Esophagus squamous epithelium (tissue), 5 donors: ENCODE data around the gene AUTS2. TPM values are rescaled to one million over a fixed set of nuclear protein-coding genes. Genes with fewer than 3 reads are reported as not detected.

Experiments
- DNase-seq: peaks from one replicate; lab custom pipeline; 2025; lab: John Stamatoyannopoulos, UW
- H3K27ac ChIP-seq, 4 donors: fragments of 200-600 bp; sonication (generic); one replicate each; pipeline ENCODE4 v1.5.1; 2016 to 2019; ENCODE audit warnings: mild to moderate bottlenecking in 1 of 4
- H3K27me3 ChIP-seq, 4 donors: fragments of 200-600 bp; sonication (generic); 1 replicate in 3 of 4; 2 replicates in 1 of 4; pipeline versions ENCODE4 v1.5.1 to v1.6.0; 2017 to 2021; ENCODE audit warnings: antibody characterized with exemption in 1 of 4
- H3K36me3 ChIP-seq, 3 donors: fragments of 200-600 bp; sonication (generic); one replicate each; pipeline ENCODE4 v1.5.1; 2016 to 2019
- H3K4me1 ChIP-seq, 3 donors: fragments of 200-600 bp; sonication (generic); one replicate each; pipeline ENCODE4 v1.5.1; 2017 to 2019
- H3K4me3 ChIP-seq, 4 donors: fragments of 200-600 bp; sonication (generic); 1 replicate in 3 of 4; 2 replicates in 1 of 4; pipeline ENCODE4 v1.5.1; 2016 to 2019; ENCODE audit warnings: mild to moderate bottlenecking in 2 of 4, moderate library complexity in 1 of 4
- H3K9me3 ChIP-seq, 3 donors: fragments of 200-600 bp; sonication (generic); one replicate each; pipeline ENCODE4 v1.5.1; 2016 to 2019
- POLR2A ChIP-seq, 4 donors: fragments of 450-650 bp; IDR thresholded peaks; one replicate each; pipeline ENCODE4 v1.6.1; 2017; ENCODE audit warnings: antibody characterized with exemption in 4 of 4, mild to moderate bottlenecking in 4 of 4, moderate library complexity in 3 of 4
- WGBS, 2 donors: methylation state at CpG; one replicate each; pipeline ENCODE4 v1.1.5; 2018; 5-methylcytosine and 5-hydroxymethylcytosine counted together
- intact Hi-C: fragments of 100-400 bp; cut with DNase I; formaldehyde crosslinking; loops from one replicate; pipeline ENCODE4 v1.15.0; 2022
- total RNA-seq, 4 donors: library from RNA; depleted of rRNA; stranded (reverse); fragments of >200 nt; gene quantifications; one replicate each; pipeline ENCODE4 v1.1.0, GENCODE V29; 2016
- TF ChIP-seq, protein P1 (sequence below), 6 experiments: fragments of 450-650 bp in 4 of 6; fragments of 200-600 bp in 2 of 6; sonication (generic) in 2 of 6; IDR thresholded peaks; one replicate each; pipeline ENCODE4 v1.5.1; 2016 to 2019; ENCODE audit warnings: antibody characterized with exemption in 6 of 6, mild to moderate bottlenecking in 4 of 6, moderate library complexity in 4 of 6
- donor health status: DM: yes; HTN: yes; CAD: no.

AUTS2 gene
- total RNA-seq, 4 donors from 2014 or later, result 9.5 to 36.2 (median 23.0) TPM

DNA sequence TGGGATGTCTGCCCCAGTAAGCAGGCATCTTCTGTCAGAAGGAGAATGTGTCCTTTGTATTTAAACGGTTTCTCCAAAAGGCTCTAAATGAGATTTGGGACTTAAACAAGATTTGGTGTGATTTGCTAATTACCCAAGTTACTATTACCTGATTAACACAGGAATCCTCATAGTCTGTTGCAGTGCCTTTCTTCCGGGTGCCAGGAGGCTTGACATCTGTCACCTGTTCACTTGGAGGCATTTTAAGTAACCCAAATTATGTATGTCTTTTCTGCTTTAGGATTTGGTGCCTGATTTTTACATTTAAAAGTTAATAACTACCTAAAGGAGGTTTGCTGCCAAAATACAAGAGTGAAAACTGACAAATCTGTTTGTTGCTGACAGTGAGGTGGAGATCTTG, 945.7 kb downstream of the AUTS2 start:
- TF ChIP-seq, protein P1, sequence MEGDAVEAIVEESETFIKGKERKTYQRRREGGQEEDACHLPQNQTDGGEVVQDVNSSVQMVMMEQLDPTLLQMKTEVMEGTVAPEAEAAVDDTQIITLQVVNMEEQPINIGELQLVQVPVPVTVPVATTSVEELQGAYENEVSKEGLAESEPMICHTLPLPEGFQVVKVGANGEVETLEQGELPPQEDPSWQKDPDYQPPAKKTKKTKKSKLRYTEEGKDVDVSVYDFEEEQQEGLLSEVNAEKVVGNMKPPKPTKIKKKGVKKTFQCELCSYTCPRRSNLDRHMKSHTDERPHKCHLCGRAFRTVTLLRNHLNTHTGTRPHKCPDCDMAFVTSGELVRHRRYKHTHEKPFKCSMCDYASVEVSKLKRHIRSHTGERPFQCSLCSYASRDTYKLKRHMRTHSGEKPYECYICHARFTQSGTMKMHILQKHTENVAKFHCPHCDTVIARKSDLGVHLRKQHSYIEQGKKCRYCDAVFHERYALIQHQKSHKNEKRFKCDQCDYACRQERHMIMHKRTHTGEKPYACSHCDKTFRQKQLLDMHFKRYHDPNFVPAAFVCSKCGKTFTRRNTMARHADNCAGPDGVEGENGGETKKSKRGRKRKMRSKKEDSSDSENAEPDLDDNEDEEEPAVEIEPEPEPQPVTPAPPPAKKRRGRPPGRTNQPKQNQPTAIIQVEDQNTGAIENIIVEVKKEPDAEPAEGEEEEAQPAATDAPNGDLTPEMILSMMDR (IDR thresholded peaks at IDR 0.05), result no peak
- TF ChIP-seq POLR2A (IDR thresholded peaks at IDR 0.05), result no peak
- H3K36me3 ChIP-seq, result no peaks in the 10 kb centered on the region
- no peaks in the 10 kb centered on the region for H3K9me3 ChIP-seq
- no peaks in the 10 kb centered on the region for H3K27me3 ChIP-seq
- H3K4me3 ChIP-seq, result no peak overlapping the region
- intact Hi-C loops, result no loop called here
- no peak for DNase-seq
- H3K4me1 ChIP-seq, result peaks cover 0 to 29% (median 0%) of the 10 kb centered on the region in 3 donors
- H3K27ac ChIP-seq, result no peak overlapping the region
- WGBS, 2 donors, result 75 to 97% methylated on average over 2 of the region's 2 CpGs

GRCh38 chr7:70545214-70545613, 946.9 kb downstream of the AUTS2 start:
- TF ChIP-seq, protein P1 (IDR thresholded peaks at IDR 0.05), result no peak
- TF ChIP-seq POLR2A (IDR thresholded peaks at IDR 0.05), result no peak
- H3K27me3 ChIP-seq, result no peaks in the 10 kb centered on the region
- intact Hi-C loops, result no loop called here
- no peak overlapping the region for H3K4me3 ChIP-seq
- DNase-seq, result no peak
- WGBS, 2 donors, result 86 to 92% methylated on average over 4 to 6 of the region's 6 CpGs
- peaks cover 0 to 17% (median 0%) of the 10 kb centered on the region in 3 donors for H3K4me1 ChIP-seq
- H3K9me3 ChIP-seq, result no peaks in the 10 kb centered on the region
- no peaks in the 10 kb centered on the region for H3K36me3 ChIP-seq
- no peak overlapping the region for H3K27ac ChIP-seq

DNA sequence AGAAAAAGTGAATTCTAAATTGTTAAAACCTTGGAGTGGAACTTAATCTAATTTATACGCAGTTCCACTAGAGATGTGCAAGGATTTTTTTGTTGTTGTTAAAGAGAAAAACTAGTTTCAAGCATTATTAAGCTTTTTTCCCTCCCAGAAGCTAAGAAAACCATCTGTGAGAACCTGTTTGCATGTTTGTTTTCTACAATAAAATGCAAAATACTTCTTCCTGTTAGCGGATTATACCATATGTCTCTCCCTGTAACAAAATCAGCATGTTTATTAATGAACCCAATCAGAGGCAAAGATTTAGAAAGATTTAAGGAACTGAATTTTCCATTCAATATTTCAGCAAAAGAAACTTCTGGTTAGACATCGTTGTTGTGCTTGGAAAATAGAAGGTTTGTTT, 953.9 kb downstream of the AUTS2 start:
- Histone ChIP-seq H3K36me3 (no peaks in the 10 kb centered on the region), H3K4me1 (peaks cover 0 to 9% (median 0%) of the 10 kb centered on the region in 3 donors), H3K4me3 (no peak overlapping the region), H3K27me3 (peaks cover 0 to 7% (median 0%) of the 10 kb centered on the region in 4 donors), H3K27ac (no peak overlapping the region), H3K9me3 (no peaks in the 10 kb centered on the region)
- TF ChIP-seq POLR2A (IDR thresholded peaks at IDR 0.05), result no peak
- TF ChIP-seq, protein P1 (IDR thresholded peaks at IDR 0.05), result no peak
- intact Hi-C loops, result no loop called here
- WGBS, 2 donors, result 77% methylated on average over 3 of the region's 3 CpGs
- no peak for DNase-seq

GRCh38 chr7:70553364-70553763, 955.1 kb downstream of the AUTS2 start:
- no peak overlapping the region for H3K4me3 ChIP-seq
- H3K36me3 ChIP-seq, result no peaks in the 10 kb centered on the region
- no peak for TF ChIP-seq POLR2A (IDR thresholded peaks at IDR 0.05)
- TF ChIP-seq, protein P1 (IDR thresholded peaks at IDR 0.05), result no peak
- H3K27ac ChIP-seq, result no peak overlapping the region
- no peaks in the 10 kb centered on the region for H3K9me3 ChIP-seq
- 50 to 80% methylated on average over 1 of the region's 1 CpG for WGBS, 2 donors
- H3K27me3 ChIP-seq, result peaks cover 0 to 16% (median 0%) of the 10 kb centered on the region in 4 donors
- H3K4me1 ChIP-seq, result peaks cover 0 to 9% (median 0%) of the 10 kb centered on the region in 3 donors
- no peak for DNase-seq
- intact Hi-C loops, result no loop called here

GRCh38 chr7:70554646-70555045, 956.4 kb downstream of the AUTS2 start:
- Histone ChIP-seq H3K4me3 (no peak overlapping the region), H3K36me3 (no peaks in the 10 kb centered on the region), H3K9me3 (peaks cover 0 to 8% (median 3%) of the 10 kb centered on the region in 3 donors), H3K27ac (no peak overlapping the region), H3K4me1 (peaks cover 0 to 9% (median 0%) of the 10 kb centered on the region in 3 donors), H3K27me3 (peaks cover 0 to 29% (median 0%) of the 10 kb centered on the region in 4 donors)
- TF ChIP-seq, protein P1 (IDR thresholded peaks at IDR 0.05), result no peak
- TF ChIP-seq POLR2A (IDR thresholded peaks at IDR 0.05), result no peak
- DNase-seq, result no peak
- intact Hi-C loops, result no loop called here
- WGBS, 2 donors, result 100% methylated on average over 1 of the region's 1 CpG; no CpG with 5 or more reads in 1 of the 2 donors
